HepG2 (cell line): ENCODE data around the gene DTD2. TPM values are rescaled to one million over a fixed set of nuclear protein-coding genes. Genes with fewer than 3 reads are reported as not detected.

Experiments used
- ATAC-seq: fragments of 200-7000 bp; cut with Tn5 transposase; 3 replicates; pipeline ENCODE4 v1.9.1; 2020; ENCODE audit warnings: mild to moderate bottlenecking, moderate library complexity
- BruUV-seq: library from RNA; stranded (reverse); fragments of 400-500 nt; replicated peaks from 2 replicates; lab custom pipeline; 2021; lab: Mats Ljungman, UMichigan
- CTCF ChIA-PET: fragments of 300-600 bp; formaldehyde crosslinking; extraction: SDS; loops from one replicate; lab custom pipeline; 2021; ENCODE audit warnings: low total read pairs, inconsistent platforms, low intra/inter-chr PET ratio; lab: Yijun Ruan, JAX
- POLR2A ChIA-PET: fragments of 350-600 bp; sonication (Branson Sonifier 250); formaldehyde crosslinking; loops from one replicate; lab custom pipeline; 2020; ENCODE audit warnings: antibody characterized with exemption, inconsistent platforms; lab: Yijun Ruan, JAX
- DNase-seq: peaks from one replicate; pipeline ENCODE4 v3.0.0-alpha.2; 2015; ENCODE audit warnings: low spot score
- FAIRE-seq: peaks from 3 replicates; lab custom pipeline; 2011; peaks lifted over from hg19 to GRCh38; lab: Jason Lieb, UNC
- H2AFZ ChIP-seq: one replicate; pipeline ENCODE4 v1.6.1; 2011; ENCODE audit warnings: low read length, inconsistent platforms
- H3K27ac ChIP-seq: fragments of 300-600 bp; 3 replicates; pipeline ENCODE4 v1.8.0; 2011; ENCODE audit warnings: mixed run types, mild to moderate bottlenecking, mixed read lengths, low read length, inconsistent platforms; ENCODE audit not compliant: insufficient read depth; ENCODE audit errors: extremely low read length
- H3K27me3 ChIP-seq, 2 experiments: fragments of 200-600 bp in 1 of 2; 2 replicates in 1 of 2; 3 replicates in 1 of 2; pipeline versions ENCODE4 v1.6.0 to v1.8.0; 2011; ENCODE audit warnings: low read length in 2 of 2, mild to moderate bottlenecking in 2 of 2, moderate library complexity in 2 of 2, inconsistent platforms in 1 of 2; ENCODE audit not compliant: insufficient read depth in 2 of 2, control insufficient read depth in 1 of 2
- H3K36me3 ChIP-seq, 2 experiments: fragments of 200-600 bp in 1 of 2; replicated peaks in 1 of 2; 2 replicates in 1 of 2; 3 replicates in 1 of 2; pipeline versions ENCODE4 v1.5.1 to v1.8.0; 2011; ENCODE audit warnings: low read length in 2 of 2, inconsistent platforms in 1 of 2; ENCODE audit not compliant: insufficient read depth in 2 of 2, control insufficient read depth in 1 of 2
- H3K4me1 ChIP-seq: 2 replicates; pipeline ENCODE4 v1.5.1; 2012; ENCODE audit warnings: low read length, inconsistent platforms; ENCODE audit not compliant: insufficient read depth
- H3K4me2 ChIP-seq: 2 replicates; pipeline ENCODE4 v1.6.0; 2011; ENCODE audit warnings: low read depth, low read length, inconsistent platforms
- H3K4me3 ChIP-seq, 3 experiments: fragments of 200-600 bp in 1 of 3; sonication (generic), shearing (Covaris generic) in 1 of 3; replicated peaks in 1 of 3; 2 replicates each; pipeline ENCODE4 v1.5.1; 2011 to 2016; ENCODE audit warnings: low read length in 3 of 3, inconsistent platforms in 2 of 3, low read depth in 2 of 3, mild to moderate bottlenecking in 2 of 3, control low read depth in 1 of 3, mixed read lengths in 1 of 3; ENCODE audit not compliant: insufficient read depth in 1 of 3
- H3K79me2 ChIP-seq: one replicate; pipeline ENCODE4 v1.6.1; 2011; ENCODE audit warnings: low read length, inconsistent platforms; ENCODE audit not compliant: insufficient read depth
- H3K9ac ChIP-seq: 2 replicates; pipeline ENCODE4 v1.6.0; 2011; ENCODE audit warnings: mild to moderate bottlenecking, low read depth, low read length, inconsistent platforms; ENCODE audit not compliant: insufficient read depth
- H3K9me3 ChIP-seq: 2 replicates; pipeline ENCODE4 v1.5.1; 2012; ENCODE audit warnings: mild to moderate bottlenecking, low read length
- H4K20me1 ChIP-seq: 2 replicates; pipeline ENCODE4 v1.6.0; 2011; ENCODE audit warnings: inconsistent platforms, mild to moderate bottlenecking, low read length, moderate library complexity; ENCODE audit not compliant: insufficient read depth
- JUNB ChIP-seq: sonication (generic); formaldehyde crosslinking; IDR thresholded peaks from 2 replicates; pipeline ENCODE4 v1.8.0; 2022; ENCODE audit warnings: missing genetic modification reagents, mild to moderate bottlenecking, borderline replicate concordance
- MTF1 ChIP-seq: sonication (generic); formaldehyde crosslinking; IDR thresholded peaks from 2 replicates; pipeline ENCODE4 v1.5.0; 2020; ENCODE audit warnings: missing genetic modification reagents
- ZBTB38 ChIP-seq: sonication (generic); formaldehyde crosslinking; IDR thresholded peaks from 2 replicates; pipeline ENCODE4 v1.5.1; 2020; ENCODE audit warnings: mild to moderate bottlenecking, missing genetic modification reagents
- ZMAT3 ChIP-seq: sonication (generic); formaldehyde crosslinking; conservative IDR thresholded peaks from 2 replicates; pipeline ENCODE4 v1.7.0; 2021; ENCODE audit warnings: missing genetic modification reagents
- WGBS: methylation state at CpG from one replicate; pipeline ENCODE4 v1.1.6; 2017; ENCODE audit warnings: low lambda C conversion rate; 5-methylcytosine and 5-hydroxymethylcytosine counted together
- in situ Hi-C: cut with HindIII; loops from 2 replicates; pipeline ENCODE4 v1.10.0; 2017; ENCODE audit warnings: low pct_unique_long_range_greater_than_20kb; ENCODE audit not compliant: extremely low pct_ligation_motif_present
- intact Hi-C: fragments of 100-400 bp; cut with micrococcal nuclease; formaldehyde crosslinking; loops from one replicate; pipeline ENCODE4 v1.10.0; 2022; ENCODE audit not compliant: unreplicated experiment
- polyA plus RNA-seq, 8 experiments: library from polyadenylated mRNA; depleted of rRNA in 3 of 8; stranded (reverse) in 7 of 8; unstranded in 1 of 8; fragments of >200 nt; fragmentation: Illumina TruSeq in 4 of 8; extraction: Trizol in 4 of 8; gene quantifications; 2 replicates each; pipeline versions ENCODE4 v1.2.1 to v1.2.3, GENCODE V29; 2011 to 2016; ENCODE audit warnings: low read depth in 4 of 8, missing spikeins in 1 of 8, mixed read lengths in 1 of 8; ENCODE audit not compliant: insufficient read depth in 1 of 8
- total RNA-seq, 5 experiments: library from RNA; depleted of rRNA; stranded (reverse); fragments of >200 nt; fragmentation: Illumina TruSeq; extraction: Trizol; gene quantifications; 2 replicates each; pipeline ENCODE4 v1.2.3, GENCODE V29; 2016; ENCODE audit warnings: low read depth in 1 of 5
- TF ChIP-seq, protein P1 (sequence below): sonication (generic); formaldehyde crosslinking; conservative IDR thresholded peaks from 2 replicates; pipeline ENCODE4 v1.8.0; 2022; ENCODE audit warnings: missing genetic modification reagents
- TF ChIP-seq, protein P2 (sequence below): sonication (generic); formaldehyde crosslinking; IDR thresholded peaks from 2 replicates; pipeline ENCODE4 v1.8.1; 2023; ENCODE audit warnings: mild to moderate bottlenecking, missing genetic modification reagents
- TF ChIP-seq, protein P3 (sequence below): sonication (generic); formaldehyde crosslinking; IDR thresholded peaks from 2 replicates; pipeline ENCODE4 v1.4.0; 2020; ENCODE audit warnings: mild to moderate bottlenecking, missing genetic modification reagents
- TF ChIP-seq, protein P4 (sequence below): sonication (generic); formaldehyde crosslinking; IDR thresholded peaks from 2 replicates; pipeline ENCODE4 v1.5.0; 2020; ENCODE audit warnings: mild to moderate bottlenecking, missing genetic modification reagents

Gene DTD2
- total and polyA plus RNA-seq, 2 of the 13 experiments (the other 11 are each of a cell fraction or from before 2014, with no cell fraction given): 22.3 to 49.8 TPM

DNA sequence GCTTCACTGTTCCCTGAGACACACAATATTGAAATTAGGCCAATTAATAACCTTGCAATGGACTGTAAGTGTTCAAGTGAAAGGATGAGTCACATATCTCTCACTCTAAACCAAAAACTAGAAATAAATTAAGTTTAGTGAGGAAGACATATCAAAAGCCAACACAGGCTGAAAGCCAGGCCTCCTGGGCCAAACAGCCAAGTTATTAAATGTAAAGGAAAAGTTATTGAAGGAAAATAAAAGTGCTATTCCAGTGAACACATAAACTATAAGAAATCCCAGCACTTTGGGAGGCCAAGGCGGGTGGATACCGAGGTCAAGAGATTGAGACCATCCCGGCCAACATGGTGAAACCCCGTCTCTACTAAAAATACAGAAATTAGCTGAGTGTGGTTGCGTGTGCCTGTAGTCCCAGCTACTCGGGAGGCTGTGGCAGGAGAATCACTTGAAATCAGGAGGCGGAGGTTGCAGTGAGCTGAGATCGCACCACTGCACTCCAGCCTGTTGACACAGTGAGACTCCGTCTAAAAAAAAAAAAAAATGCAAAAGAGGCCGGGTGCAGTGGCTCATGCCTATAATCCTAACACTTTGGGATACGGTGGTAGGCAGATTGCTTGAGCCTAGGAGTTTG lies 26.6 kb downstream of the DTD2 start:
- FAIRE-seq: no peak
- CTCF ChIA-PET: no interaction called here
- no peak overlapping the region for H3K27ac ChIP-seq
- no peaks in the 10 kb centered on the region for H3K9me3 ChIP-seq
- peak; percentile 16; the same call in 1 of the 3 replicates for ATAC-seq
- intact Hi-C loops (no loop called here), in situ Hi-C loops (no loop called here)
- no peaks in the 10 kb centered on the region for H3K79me2 ChIP-seq
- POLR2A ChIA-PET: interaction anchor here (2.3 kb wide), 1 partner anchor 10 kb away, joined by 19 read pairs; the partner anchor contains the start of gene HEATR5A
- no peak overlapping the region for H3K4me2 ChIP-seq
- no peak overlapping the region for H3K9ac ChIP-seq
- H2AFZ ChIP-seq: no peak overlapping the region
- BruUV-seq: no TSS peak
- H3K27me3 ChIP-seq: no peaks in the 10 kb centered on the region
- H3K36me3 ChIP-seq: no peaks in the 10 kb centered on the region
- no peaks in the 10 kb centered on the region for H4K20me1 ChIP-seq
- 0 out of 2 replicates have a peak, but pooled peaks have one; percentile 48 for TF ChIP-seq ZMAT3 (CRISPR knock-in tag)
- TF ChIP-seq, protein P1, sequence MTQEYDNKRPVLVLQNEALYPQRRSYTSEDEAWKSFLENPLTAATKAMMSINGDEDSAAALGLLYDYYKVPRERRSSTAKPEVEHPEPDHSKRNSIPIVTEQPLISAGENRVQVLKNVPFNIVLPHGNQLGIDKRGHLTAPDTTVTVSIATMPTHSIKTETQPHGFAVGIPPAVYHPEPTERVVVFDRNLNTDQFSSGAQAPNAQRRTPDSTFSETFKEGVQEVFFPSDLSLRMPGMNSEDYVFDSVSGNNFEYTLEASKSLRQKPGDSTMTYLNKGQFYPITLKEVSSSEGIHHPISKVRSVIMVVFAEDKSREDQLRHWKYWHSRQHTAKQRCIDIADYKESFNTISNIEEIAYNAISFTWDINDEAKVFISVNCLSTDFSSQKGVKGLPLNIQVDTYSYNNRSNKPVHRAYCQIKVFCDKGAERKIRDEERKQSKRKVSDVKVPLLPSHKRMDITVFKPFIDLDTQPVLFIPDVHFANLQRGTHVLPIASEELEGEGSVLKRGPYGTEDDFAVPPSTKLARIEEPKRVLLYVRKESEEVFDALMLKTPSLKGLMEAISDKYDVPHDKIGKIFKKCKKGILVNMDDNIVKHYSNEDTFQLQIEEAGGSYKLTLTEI (CRISPR knock-in tag): no peak
- TF ChIP-seq, protein P2, sequence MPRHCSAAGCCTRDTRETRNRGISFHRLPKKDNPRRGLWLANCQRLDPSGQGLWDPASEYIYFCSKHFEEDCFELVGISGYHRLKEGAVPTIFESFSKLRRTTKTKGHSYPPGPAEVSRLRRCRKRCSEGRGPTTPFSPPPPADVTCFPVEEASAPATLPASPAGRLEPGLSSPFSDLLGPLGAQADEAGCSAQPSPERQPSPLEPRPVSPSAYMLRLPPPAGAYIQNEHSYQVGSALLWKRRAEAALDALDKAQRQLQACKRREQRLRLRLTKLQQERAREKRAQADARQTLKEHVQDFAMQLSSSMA: 0 out of 2 replicates have a peak, but pooled peaks have one; percentile 39
- no peak for TF ChIP-seq MTF1
- TF ChIP-seq ZBTB38 (CRISPR knock-in tag): 0 out of 2 replicates have a peak, but pooled peaks have one; percentile 53
- TF ChIP-seq, protein P3, sequence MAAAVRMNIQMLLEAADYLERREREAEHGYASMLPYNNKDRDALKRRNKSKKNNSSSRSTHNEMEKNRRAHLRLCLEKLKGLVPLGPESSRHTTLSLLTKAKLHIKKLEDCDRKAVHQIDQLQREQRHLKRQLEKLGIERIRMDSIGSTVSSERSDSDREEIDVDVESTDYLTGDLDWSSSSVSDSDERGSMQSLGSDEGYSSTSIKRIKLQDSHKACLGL (CRISPR knock-in tag): no peak
- TF ChIP-seq JUNB (CRISPR knock-in tag): no peak
- TF ChIP-seq, protein P4, sequence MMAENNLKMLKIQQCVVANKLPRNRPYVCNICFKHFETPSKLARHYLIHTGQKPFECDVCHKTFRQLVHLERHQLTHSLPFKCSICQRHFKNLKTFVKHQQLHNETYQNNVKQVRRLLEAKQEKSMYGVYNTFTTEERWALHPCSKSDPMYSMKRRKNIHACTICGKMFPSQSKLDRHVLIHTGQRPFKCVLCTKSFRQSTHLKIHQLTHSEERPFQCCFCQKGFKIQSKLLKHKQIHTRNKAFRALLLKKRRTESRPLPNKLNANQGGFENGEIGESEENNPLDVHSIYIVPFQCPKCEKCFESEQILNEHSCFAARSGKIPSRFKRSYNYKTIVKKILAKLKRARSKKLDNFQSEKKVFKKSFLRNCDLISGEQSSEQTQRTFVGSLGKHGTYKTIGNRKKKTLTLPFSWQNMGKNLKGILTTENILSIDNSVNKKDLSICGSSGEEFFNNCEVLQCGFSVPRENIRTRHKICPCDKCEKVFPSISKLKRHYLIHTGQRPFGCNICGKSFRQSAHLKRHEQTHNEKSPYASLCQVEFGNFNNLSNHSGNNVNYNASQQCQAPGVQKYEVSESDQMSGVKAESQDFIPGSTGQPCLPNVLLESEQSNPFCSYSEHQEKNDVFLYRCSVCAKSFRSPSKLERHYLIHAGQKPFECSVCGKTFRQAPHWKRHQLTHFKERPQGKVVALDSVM: peak; percentile 74
- no peak for DNase-seq
- WGBS: 80% methylated on average over 11 of the region's 11 CpGs
- peaks cover 8% of the 10 kb centered on the region; the same call in 1 of the 2 replicates for H3K4me1 ChIP-seq
- H3K4me3 ChIP-seq: no peak overlapping the region
